Calu3 (cell line): Measurements from ENCODE around the gene RNF133. TPM values are rescaled to one million over a fixed set of nuclear protein-coding genes. Genes with fewer than 3 reads are reported as not detected.

ENCODE experiments used
- BruUV-seq: library from RNA; stranded (reverse); fragments of 400-500 nt; replicated peaks from 2 replicates; lab custom pipeline; 2021; lab: Mats Ljungman, UMichigan
- CTCF ChIA-PET: fragments of 300-600 bp; sonication (Branson Sonifier 250); formaldehyde crosslinking; loops from one replicate; lab custom pipeline; 2022; ENCODE audit warnings: antibody characterized with exemption; lab: Charles Lee
- DNase-seq: peaks from one replicate; pipeline ENCODE4 v3.0.0; 2022
- H3K27ac Mint-ChIP-seq: one replicate; pipeline ENCODE4 v1.8.0; 2022; ENCODE audit warnings: mixed read lengths; ENCODE audit not compliant: unreplicated experiment
- H3K27me3 Mint-ChIP-seq: one replicate; pipeline ENCODE4 v1.8.0; 2022; ENCODE audit warnings: mixed read lengths; ENCODE audit not compliant: unreplicated experiment
- H3K36me3 Mint-ChIP-seq: one replicate; pipeline ENCODE4 v1.8.0; 2022; ENCODE audit warnings: mild to moderate bottlenecking, moderate library complexity, mixed read lengths; ENCODE audit not compliant: insufficient read depth, unreplicated experiment
- H3K4me1 Mint-ChIP-seq: one replicate; pipeline ENCODE4 v1.8.0; 2022; ENCODE audit warnings: mild to moderate bottlenecking, low read depth, mixed read lengths; ENCODE audit not compliant: unreplicated experiment
- H3K4me3 Mint-ChIP-seq: one replicate; pipeline ENCODE4 v1.8.0; 2022; ENCODE audit warnings: mild to moderate bottlenecking, low read depth, moderate library complexity, mixed read lengths; ENCODE audit not compliant: unreplicated experiment
- H3K9me3 Mint-ChIP-seq: one replicate; pipeline ENCODE4 v1.8.0; 2022; ENCODE audit warnings: low read depth, mixed read lengths; ENCODE audit not compliant: unreplicated experiment
- CTCF ChIP-seq: fragments of 200-600 bp; IDR thresholded peaks from one replicate; pipeline ENCODE4 v1.8.0; 2022; ENCODE audit warnings: antibody characterized with exemption; ENCODE audit not compliant: unreplicated experiment
- intact Hi-C: fragments of 100-400 bp; cut with micrococcal nuclease; formaldehyde crosslinking; loops from one replicate; pipeline ENCODE4 v1.10.0; 2022; ENCODE audit not compliant: unreplicated experiment
- total RNA-seq: library from RNA; stranded (reverse); gene quantifications from 2 replicates; pipeline ENCODE4 v1.2.3, GENCODE V29; 2022

The RNF133 gene
- total RNA-seq, 1 experiment from 2014 or later, result 0.97 TPM

- intact Hi-C loops, result no loop called here
- no peak for TF ChIP-seq CTCF
- BruUV-seq, result no TSS peak
- no peak for DNase-seq
- H3K4me1 Mint-ChIP-seq, result peaks cover 5% of the 10 kb centered on the region
- no peaks in the 10 kb centered on the region for H3K36me3 Mint-ChIP-seq
- no peaks in the 10 kb centered on the region for H3K27me3 Mint-ChIP-seq
- CTCF ChIA-PET, result interaction anchor here (0.7 to 1.5 kb wide), 2 partner anchors 11 to 43 kb away, joined by 3 read pairs; no protein-coding TSS in a partner anchor
- no peaks in the 10 kb centered on the region for H3K9me3 Mint-ChIP-seq
- no peak overlapping the region for H3K27ac Mint-ChIP-seq
- H3K4me3 Mint-ChIP-seq, result no peak overlapping the region
Measured at GRCh38 chr7:122726881-122727280, 28.0 kb upstream of the RNF133 start.

- intact Hi-C loops, result no loop called here
- Mint-ChIP-seq H3K4me3 (no peak overlapping the region), H3K9me3 (peaks cover 3% of the 10 kb centered on the region), H3K27me3 (no peaks in the 10 kb centered on the region), H3K4me1 (peaks cover 5% of the 10 kb centered on the region), H3K27ac (no peak overlapping the region), H3K36me3 (no peaks in the 10 kb centered on the region)
- BruUV-seq, result no TSS peak
- TF ChIP-seq CTCF, result no peak
- DNase-seq, result no peak
- CTCF ChIA-PET, result no interaction called here
Measured at GRCh38 chr7:122724366-122724765, 25.4 kb upstream of the RNF133 start.

GRCh38 chr7:122719010-122719578 is 20.2 kb upstream of the RNF133 start:
- Mint-ChIP-seq H3K4me1 (no peaks in the 10 kb centered on the region), H3K9me3 (peaks cover 3% of the 10 kb centered on the region), H3K27me3 (no peaks in the 10 kb centered on the region), H3K27ac (peak overlapping the region; percentile 23), H3K4me3 (no peak overlapping the region), H3K36me3 (no peaks in the 10 kb centered on the region)
- TF ChIP-seq CTCF, result no peak
- intact Hi-C loops, result no loop called here
- no peak for DNase-seq
- no TSS peak for BruUV-seq
- CTCF ChIA-PET, result no interaction called here

DNA sequence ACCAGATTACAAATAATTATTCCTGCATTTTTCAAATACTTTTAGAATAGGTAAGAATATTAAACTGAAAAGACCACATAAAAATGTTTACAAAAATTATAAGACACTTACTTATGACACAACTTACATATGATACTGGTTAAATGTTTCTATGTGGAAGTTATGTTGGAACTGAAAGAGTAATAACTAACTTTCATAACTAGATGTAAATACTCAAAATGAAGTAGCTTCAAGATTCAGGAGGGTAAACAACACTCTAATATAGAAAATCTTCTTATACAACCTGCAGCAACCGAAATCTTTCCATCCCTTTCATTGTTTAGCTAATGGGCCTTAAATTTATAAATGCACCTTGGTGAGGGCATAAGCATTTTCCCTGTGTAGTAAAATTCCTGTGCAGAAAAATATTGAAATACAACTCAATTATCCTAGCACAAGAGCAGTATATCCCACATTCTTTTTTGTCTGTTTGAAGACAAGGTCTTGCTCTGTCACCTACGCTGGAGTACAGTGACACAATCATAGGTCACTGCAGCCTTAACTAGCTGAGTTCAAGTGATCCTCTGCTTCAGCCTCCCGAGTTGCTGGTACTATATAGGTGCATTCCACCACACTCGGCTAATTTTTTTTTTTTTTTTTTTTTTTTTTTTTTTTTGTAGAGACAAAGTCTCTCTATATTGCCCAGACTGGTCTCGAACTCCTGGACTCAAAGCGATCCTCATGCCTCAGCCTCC is 18.6 kb upstream of the RNF133 start:
- Mint-ChIP-seq H3K9me3 (peaks cover 3% of the 10 kb centered on the region), H3K4me1 (no peaks in the 10 kb centered on the region), H3K4me3 (no peak overlapping the region), H3K27ac (no peak overlapping the region), H3K27me3 (no peaks in the 10 kb centered on the region), H3K36me3 (no peaks in the 10 kb centered on the region)
- no peak for TF ChIP-seq CTCF
- no peak for DNase-seq
- intact Hi-C loops, result no loop called here
- CTCF ChIA-PET, result no interaction called here
- no TSS peak for BruUV-seq
